ENCODE measurements around the gene PWWP2B. TPM values are rescaled to one million over a fixed set of nuclear protein-coding genes. Genes with fewer than 3 reads are reported as not detected.

Gene PWWP2B
- total and polyA plus RNA-seq, 10 of the 15 experiments (the other 5 are each of a cell fraction or from before 2014, with no cell fraction given), result 0.04 to 0.87 (median 0.35) TPM; not detected in 4

GRCh38 chr10:132416566-132417256, 19.7 kb downstream of the PWWP2B start:
- H3K4me1 ChIP-seq (ENCODE audit: control insufficient read depth, insufficient read depth, low read length), result peaks cover 13% of the 10 kb centered on the region
- ChIA-PET RAD21 (ENCODE audit: unreplicated experiment) (no interaction called here), CTCF (interaction anchor here (0.7 kb wide), 1 partner anchor 318 kb away, joined by 3 read pairs; no protein-coding TSS in a partner anchor), POLR2A (no interaction called here), SMC1A (ENCODE audit: uncharacterized antibody, unreplicated experiment) (no interaction called here)
- H3K36me3 ChIP-seq (ENCODE audit: control insufficient read depth in 2 of 2, insufficient read depth in 2 of 2, low read length in 1 of 2), result no peaks in the 10 kb centered on the region
- no peaks in the 10 kb centered on the region for H3K27me3 ChIP-seq (replicated peaks in 1 of 2; ENCODE audit: control insufficient read depth in 2 of 2, insufficient read depth in 2 of 2, low read length in 1 of 2)
- no peaks in the 10 kb centered on the region for H4K20me1 ChIP-seq (ENCODE audit: control insufficient read depth, insufficient read depth)
- H3K4me3 ChIP-seq, result no peak overlapping the region
- no peak overlapping the region for H3K27ac ChIP-seq (ENCODE audit: control insufficient read depth, insufficient read depth)
- in situ Hi-C loops (cut with MboI) (no loop called here), intact Hi-C loops (cut with micrococcal nuclease; ENCODE audit: unreplicated experiment) (no loop called here)
- no peaks in the 10 kb centered on the region for H3K9me3 ChIP-seq (replicated peaks; ENCODE audit: control insufficient read depth, insufficient read depth, low read length)
- H2AFZ ChIP-seq (ENCODE audit: control insufficient read depth, low read depth, low read length), result no peak overlapping the region
- FAIRE-seq, result no peak
- no peak overlapping the region for H3K4me2 ChIP-seq (ENCODE audit: control insufficient read depth, insufficient read depth)
- no peaks in the 10 kb centered on the region for H3K79me2 ChIP-seq (ENCODE audit: control insufficient read depth, insufficient read depth, low read length)
- no TSS peak for BruUV-seq (replicated peaks)
- ATAC-seq, result no peak
- no peak for DNase-seq (ENCODE audit: low read depth, low spot score)
- no peak overlapping the region for H3K9ac ChIP-seq (ENCODE audit: control insufficient read depth, insufficient read depth, low read length)
- 69% methylated on average over 28 of the region's 32 CpGs for WGBS (ENCODE audit: insufficient coverage, insufficient replicate concordance, low lambda C conversion rate, missing lambda C conversion rate)
- TF ChIP-seq ELK1 (IDR thresholded peaks at IDR 0.05; ENCODE audit: low read depth, low read length), result no peak
- TF ChIP-seq DPF2 (IDR thresholded peaks at IDR 0.05), result no peak
- TF ChIP-seq RFX5 (IDR thresholded peaks at IDR 0.05; ENCODE audit: low read depth, low read length), result no peak
- no peak for TF ChIP-seq BRCA1 (IDR thresholded peaks at IDR 0.05; ENCODE audit: low read depth, low read length)
- no peak for TF ChIP-seq PAX5 (IDR thresholded peaks at IDR 0.05; ENCODE audit: borderline replicate concordance, low read depth, low read length)
- no peak for TF ChIP-seq ZBTB40 (IDR thresholded peaks at IDR 0.05; ENCODE audit: borderline replicate concordance)
- TF ChIP-seq USF1 (IDR thresholded peaks at IDR 0.05; ENCODE audit: borderline replicate concordance, extremely low read length, insufficient read depth, low read depth, low read length), result no peak
- no peak for TF ChIP-seq GATAD2B (conservative IDR thresholded peaks at IDR 0.05; ENCODE audit: low read depth)
- TF ChIP-seq CTCF (IDR thresholded peaks at IDR 0.05 in 2 of 3, conservative IDR thresholded peaks at IDR 0.05 in 1 of 3; ENCODE audit: control insufficient read depth in 2 of 3, extremely low read depth in 1 of 3, insufficient read depth in 1 of 3, low read depth in 3 of 3, low read length in 3 of 3), result no peak
- no peak for TF ChIP-seq ZSCAN29 (IDR thresholded peaks at IDR 0.05)
- no peak for TF ChIP-seq SUZ12 (IDR thresholded peaks at IDR 0.05; ENCODE audit: unreplicated experiment)
- TF ChIP-seq CHD1 (IDR thresholded peaks at IDR 0.05; ENCODE audit: low read depth, low read length), result no peak
- TF ChIP-seq PKNOX1 (IDR thresholded peaks at IDR 0.05), result no peak
- no peak for TF ChIP-seq SPI1 (IDR thresholded peaks at IDR 0.05; ENCODE audit: borderline replicate concordance, insufficient read depth, low read depth, low read length)
- no peak for TF ChIP-seq SIN3A (IDR thresholded peaks at IDR 0.05; ENCODE audit: low read depth, low read length)
